ENCODE results near the gene IPP.
"Not testable (repeated sequence)": the region's sequence is repeated elsewhere in the genome, so short reads cannot be mapped to it uniquely, and the experiment has no call there.

IPP gene

GRCh38 chr1:45750298-45751038 lies at the start of gene IPP:
Gene IPP, minus strand, starts transcription at chr1:45750653. Its CDS starts 4,242 bp downstream, at chr1:45746411.
- peak; percentile 86 for FAIRE-seq
- DNase-seq (ENCODE audit: insufficient read length, low spot score), result peak; percentile 98

GRCh38 chr1:45796946-45797345 lies 46.5 kb upstream of the IPP start:
- DNase-seq (ENCODE audit: insufficient read length, low spot score), result no peak
- FAIRE-seq, result no peak

GRCh38 chr1:45796381-45796780 lies 45.9 kb upstream of the IPP start:
- DNase-seq (ENCODE audit: insufficient read length, low spot score) (no peak), FAIRE-seq (no peak)

- FAIRE-seq, result no peak
- DNase-seq (ENCODE audit: insufficient read length, low spot score), result no peak
These were observed 43.6 kb upstream of the IPP start for GRCh38 chr1:45793942-45794604.

GRCh38 chr1:45792744-45793143 lies 42.3 kb upstream of the IPP start:
- DNase-seq (ENCODE audit: insufficient read length, low spot score) (no peak), FAIRE-seq (no peak)

- FAIRE-seq (no peak), DNase-seq (ENCODE audit: insufficient read length, low spot score) (no peak)
These were observed 39.1 kb upstream of the IPP start for GRCh38 chr1:45789601-45790000.

GRCh38 chr1:45787905-45788304 lies 37.5 kb upstream of the IPP start:
- no peak for DNase-seq (ENCODE audit: insufficient read length, low spot score)
- FAIRE-seq, result no peak

- FAIRE-seq, result no peak
- DNase-seq (ENCODE audit: insufficient read length, low spot score), result no peak
These were observed 35.1 kb upstream of the IPP start for GRCh38 chr1:45785583-45785982.

GRCh38 chr1:45775794-45776193 lies 25.3 kb upstream of the IPP start:
- no peak for FAIRE-seq
- DNase-seq (ENCODE audit: insufficient read length, low spot score), result no peak

GRCh38 chr1:45772971-45773370 lies 22.5 kb upstream of the IPP start:
- FAIRE-seq (no peak), DNase-seq (ENCODE audit: insufficient read length, low spot score) (no peak)

- no peak for FAIRE-seq
These were observed 18.9 kb upstream of the IPP start for GRCh38 chr1:45769261-45769932.

GRCh38 chr1:45767035-45767434 lies 16.6 kb upstream of the IPP start:
- FAIRE-seq (no peak), DNase-seq (ENCODE audit: insufficient read length, low spot score) (peak; percentile 33)

More at GRCh38 chr1:45769261-45769932, 18.9 kb upstream of the IPP start:
- peak; percentile 21 for DNase-seq (ENCODE audit: insufficient read length, low spot score)

GRCh38 chr1:45765999-45766792 lies 15.7 kb upstream of the IPP start:
- no peak for DNase-seq (ENCODE audit: insufficient read length, low spot score)
- FAIRE-seq, result no peak

- no peak for DNase-seq (ENCODE audit: insufficient read length, low spot score)
- FAIRE-seq, result no peak
These were observed 11.8 kb upstream of the IPP start for GRCh38 chr1:45762291-45762690.

GRCh38 chr1:45755697-45756096 lies 5.2 kb upstream of the IPP start:
- FAIRE-seq (no peak), DNase-seq (ENCODE audit: insufficient read length, low spot score) (no peak)

GRCh38 chr1:45753248-45754037 lies 3.0 kb upstream of the IPP start:
- no peak for DNase-seq (ENCODE audit: insufficient read length, low spot score)
- FAIRE-seq, result no peak

- no peak for FAIRE-seq
- DNase-seq (ENCODE audit: insufficient read length, low spot score), result no peak
These were observed 2.1 kb upstream of the IPP start for GRCh38 chr1:45752441-45753052.

GRCh38 chr1:45752014-45752413 lies 1.6 kb upstream of the IPP start:
- DNase-seq (ENCODE audit: insufficient read length, low spot score), result no peak
- no peak for FAIRE-seq

- FAIRE-seq; DNase-seq (ENCODE audit: insufficient read length, low spot score): not testable (repeated sequence)
These were observed 786 bp upstream of the IPP start for GRCh38 chr1:45751039-45751838.
